Adrenal gland (tissue), 5 donors: Measurements from ENCODE around the gene MC5R.

Source experiments
- CTCF ChIP-seq, 6 experiments: fragments of 450-650 bp in 4 of 6; fragments of 200-600 bp in 2 of 6; sonication (generic) in 1 of 6; IDR thresholded peaks; 1 replicate in 5 of 6; 2 replicates in 1 of 6; pipeline versions ENCODE4 v1.5.1 to v1.8.0; 2016 to 2021; ENCODE audit warnings: antibody characterized with exemption in 6 of 6, mild to moderate bottlenecking in 2 of 6, moderate library complexity in 1 of 6
- POLR2A ChIP-seq, 2 donors: fragments of 450-650 bp; IDR thresholded peaks; one replicate each; pipeline ENCODE4 v1.6.1; 2017; ENCODE audit warnings: antibody characterized with exemption in 2 of 2, mild to moderate bottlenecking in 2 of 2, moderate library complexity in 1 of 2
- donor health status: DM: no; HTN: no; CAD: no.

DNA sequence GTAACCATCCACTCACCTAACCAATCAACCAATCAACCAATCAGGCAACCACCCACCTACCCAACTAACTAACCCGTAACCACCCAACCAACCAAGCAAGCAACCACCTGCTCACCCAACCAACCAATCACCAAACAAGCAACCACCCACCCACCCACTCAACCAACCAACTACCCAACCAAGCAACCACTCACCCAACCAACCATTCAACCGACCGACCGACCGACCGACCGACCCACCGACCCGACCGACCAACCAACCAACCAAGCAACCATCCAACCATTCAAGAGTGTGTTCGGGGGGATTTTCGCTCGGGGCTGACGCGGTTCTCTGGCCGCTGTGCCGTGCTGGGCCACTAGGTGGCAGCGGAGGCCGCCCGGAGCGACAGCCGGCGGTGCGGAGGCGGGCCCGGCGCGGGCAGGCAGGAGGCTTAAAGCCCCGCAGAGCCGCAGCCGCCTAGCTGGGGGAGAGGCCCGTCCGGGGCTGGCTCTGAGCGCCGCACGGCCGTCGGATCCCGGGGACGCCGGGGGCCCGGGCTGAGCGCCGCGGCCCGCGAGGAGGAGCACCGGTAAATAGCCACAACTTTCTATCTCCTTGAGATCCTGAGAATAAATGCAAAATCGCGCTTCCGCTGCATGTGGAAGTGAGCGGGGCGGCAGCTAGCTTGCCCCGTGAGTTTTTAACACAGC is at the start of gene MC5R:
- TF ChIP-seq CTCF (IDR thresholded peaks at IDR 0.05), result peak; percentile 67 to 97 (median 80)
- no peak for TF ChIP-seq POLR2A (IDR thresholded peaks at IDR 0.05)
